GM12891 (cell line): ENCODE measurements around the gene OR2T27.
"Not testable (repeated sequence)": the region's sequence is repeated elsewhere in the genome, so short reads cannot be mapped to it uniquely, and the experiment has no call there.

Experiments used
- POLR2A ChIP-seq: IDR thresholded peaks from 2 replicates; pipeline ENCODE4 v1.6.1; 2011; ENCODE audit warnings: low read depth, low read length, control low read depth
- POLR2AphosphoS5 ChIP-seq: IDR thresholded peaks from 2 replicates; pipeline ENCODE4 v1.6.1; 2011; ENCODE audit warnings: low read depth, low read length, control low read depth
- POU2F2 ChIP-seq: IDR thresholded peaks from 2 replicates; pipeline ENCODE4 v1.6.1; 2011; ENCODE audit warnings: low read depth, mild to moderate bottlenecking, control low read depth, low read length, moderate library complexity
- SPI1 ChIP-seq: IDR thresholded peaks from 2 replicates; pipeline ENCODE4 v1.6.1; 2011; ENCODE audit warnings: low read depth, low read length, control low read depth

DNA sequence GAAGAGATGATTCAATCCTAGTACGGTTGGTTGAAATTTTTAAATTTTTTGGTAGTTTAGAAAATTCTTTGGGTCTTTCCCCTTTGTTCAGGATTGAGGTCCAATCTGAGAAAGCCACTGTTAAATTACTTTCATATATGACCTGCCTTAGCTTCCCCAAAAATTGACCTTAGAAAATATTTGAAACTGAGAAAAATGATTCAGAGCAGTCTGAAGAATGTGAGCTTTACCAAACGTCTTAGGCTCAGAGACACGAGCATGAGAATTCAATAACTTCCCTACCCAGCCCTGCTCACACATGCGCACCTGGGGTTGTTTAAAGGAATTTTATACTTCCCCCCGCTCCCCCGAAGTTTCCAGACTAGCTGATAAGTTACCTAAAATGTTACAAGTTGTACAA lies 1.5 kb upstream of the OR2T27 start:
- TF ChIP-seq POLR2A, SPI1, POLR2AphosphoS5, POU2F2: not testable (repeated sequence)
